GM18951 (cell line): ENCODE data around the gene UBASH3B.

Experiments
- POLR2A ChIP-seq: IDR thresholded peaks from 4 replicates; pipeline ENCODE4 v1.6.1; 2011; ENCODE audit warnings: mild to moderate bottlenecking; ENCODE audit not compliant: insufficient read length, insufficient read depth; ENCODE audit errors: extremely low read depth
- in situ Hi-C: fragments of 300-500 bp; cut with MboI; formaldehyde crosslinking; loops from one replicate; pipeline ENCODE4 v1.12.0; 2022; ENCODE audit warnings: low sequenced_read_pairs, mixed read lengths, inconsistent platforms; ENCODE audit not compliant: unreplicated experiment

Gene UBASH3B

GRCh38 chr11:122692444-122692843 is 36.9 kb downstream of the UBASH3B start:
- no peak for TF ChIP-seq POLR2A
- in situ Hi-C loops = no loop called here

GRCh38 chr11:122695076-122695615 is 39.6 kb downstream of the UBASH3B start:
- in situ Hi-C loops = no loop called here
- no peak for TF ChIP-seq POLR2A

- TF ChIP-seq POLR2A = no peak
- in situ Hi-C loops = no loop called here
Observed at GRCh38 chr11:122696662-122697061, 41.1 kb downstream of the UBASH3B start.

GRCh38 chr11:122697636-122698167 is 42.2 kb downstream of the UBASH3B start:
- TF ChIP-seq POLR2A = no peak
- in situ Hi-C loops = no loop called here

GRCh38 chr11:122698392-122698791 is 42.9 kb downstream of the UBASH3B start:
- in situ Hi-C loops = no loop called here

GRCh38 chr11:122700666-122701065 is 45.1 kb downstream of the UBASH3B start:
- no peak for TF ChIP-seq POLR2A
- in situ Hi-C loops = no loop called here

More at GRCh38 chr11:122698392-122698791, 42.9 kb downstream of the UBASH3B start:
- no peak for TF ChIP-seq POLR2A

GRCh38 chr11:122701143-122701542 is 45.6 kb downstream of the UBASH3B start:
- in situ Hi-C loops = no loop called here

GRCh38 chr11:122703541-122704272 is 48.2 kb downstream of the UBASH3B start:
- in situ Hi-C loops = no loop called here

More at GRCh38 chr11:122701143-122701542, 45.6 kb downstream of the UBASH3B start:
- no peak for TF ChIP-seq POLR2A

GRCh38 chr11:122705396-122705795 is 49.9 kb downstream of the UBASH3B start:
- TF ChIP-seq POLR2A = no peak
- in situ Hi-C loops = no loop called here

More at GRCh38 chr11:122703541-122704272, 48.2 kb downstream of the UBASH3B start:
- TF ChIP-seq POLR2A = no peak

- no peak for TF ChIP-seq POLR2A
- in situ Hi-C loops = no loop called here
Observed at GRCh38 chr11:122706291-122707088, 51.0 kb downstream of the UBASH3B start.

GRCh38 chr11:122707111-122707510 is 51.6 kb downstream of the UBASH3B start:
- TF ChIP-seq POLR2A = no peak
- in situ Hi-C loops = no loop called here

- in situ Hi-C loops = no loop called here
Observed at GRCh38 chr11:122707901-122708300, 52.4 kb downstream of the UBASH3B start.

GRCh38 chr11:122709039-122709760 is 53.7 kb downstream of the UBASH3B start:
- no peak for TF ChIP-seq POLR2A
- in situ Hi-C loops = no loop called here

More at GRCh38 chr11:122707901-122708300, 52.4 kb downstream of the UBASH3B start:
- TF ChIP-seq POLR2A = no peak
